AG04450 (cell line): Measurements from ENCODE around the gene GNPTAB. TPM values are rescaled to one million over a fixed set of nuclear protein-coding genes. Genes with fewer than 3 reads are reported as not detected.

Source experiments
- CTCF ChIA-PET: fragments of 300-600, 350-600 bp; formaldehyde crosslinking; extraction: SDS; loops from one replicate; lab custom pipeline; 2022; ENCODE audit warnings: antibody characterized with exemption, inconsistent platforms; lab: Charles Lee
- POLR2A ChIA-PET: fragments of 350-600 bp; formaldehyde crosslinking; extraction: SDS; loops from one replicate; lab custom pipeline; 2021; ENCODE audit warnings: antibody characterized with exemption, inconsistent platforms; lab: Yijun Ruan, JAX
- DNase-seq: peaks from one replicate; pipeline ENCODE4 v3.0.0-alpha.2; 2011; ENCODE audit warnings: low read depth, low spot score
- H3K27ac ChIP-seq: one replicate; pipeline ENCODE4 v1.5.1; 2012; ENCODE audit warnings: low read depth, low read length, control low read depth
- H3K27me3 ChIP-seq: one replicate; pipeline ENCODE4 v1.6.0; 2012; ENCODE audit warnings: low read length; ENCODE audit not compliant: control insufficient read depth, insufficient read depth
- H3K4me3 ChIP-seq: 2 replicates; pipeline ENCODE4 v1.5.1; 2011; ENCODE audit warnings: mild to moderate bottlenecking, low read depth, low read length, control low read depth
- H3K9me3 ChIP-seq: 2 replicates; pipeline ENCODE4 v1.5.1; 2012; ENCODE audit warnings: low read length; ENCODE audit not compliant: control insufficient read depth, insufficient read depth
- polyA plus RNA-seq: library from polyadenylated mRNA; depleted of rRNA; stranded (reverse); fragments of >200 nt; gene quantifications from 2 replicates; pipeline ENCODE4 v1.2.3, GENCODE V29; 2011
- TF ChIP-seq, protein P1 (sequence below): IDR thresholded peaks from 2 replicates; pipeline ENCODE4 v1.5.1; 2011; ENCODE audit warnings: low read depth, low read length, control low read depth, inconsistent platforms

GNPTAB gene
- polyA plus RNA-seq, 1 experiment: 34.3 TPM

- no peak overlapping the region for H3K4me3 ChIP-seq
- POLR2A ChIA-PET: interaction anchor here (0.6 kb wide), 1 partner anchor 32 kb away, joined by 3 read pairs; no protein-coding TSS in a partner anchor
Observed at GRCh38 chr12:101828463-101829196, 2.1 kb downstream of the GNPTAB start.

DNA sequence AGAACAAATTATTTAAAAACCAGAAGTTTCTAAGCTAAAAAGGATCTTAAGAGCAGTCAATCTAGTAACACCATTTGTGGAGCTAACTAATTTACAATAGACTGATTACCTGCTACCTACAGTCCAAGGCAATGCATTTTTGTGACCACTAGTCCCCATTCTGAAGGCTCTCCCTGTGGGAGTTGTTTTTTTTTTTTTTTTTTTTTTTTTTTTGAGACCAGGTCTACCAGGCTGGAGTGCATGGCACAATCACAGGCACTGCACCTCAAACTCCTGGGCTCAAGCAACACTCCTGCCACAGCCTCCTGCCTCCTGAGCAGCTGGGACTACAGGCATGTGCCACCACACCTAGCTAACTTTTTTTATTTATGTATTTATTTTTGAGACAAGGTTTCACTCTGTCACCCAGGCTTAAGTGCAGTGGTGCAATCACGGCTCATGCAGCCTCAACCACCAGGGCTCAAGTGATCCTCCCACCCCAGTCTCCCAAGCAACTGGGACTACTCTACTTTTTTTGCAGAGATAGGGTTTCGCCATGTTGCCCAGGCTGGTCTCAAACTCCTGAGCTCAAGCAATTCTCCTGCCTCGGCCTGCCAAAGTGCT is 3.9 kb downstream of the GNPTAB start:
- DNase-seq: no peak
- TF ChIP-seq, protein P1, sequence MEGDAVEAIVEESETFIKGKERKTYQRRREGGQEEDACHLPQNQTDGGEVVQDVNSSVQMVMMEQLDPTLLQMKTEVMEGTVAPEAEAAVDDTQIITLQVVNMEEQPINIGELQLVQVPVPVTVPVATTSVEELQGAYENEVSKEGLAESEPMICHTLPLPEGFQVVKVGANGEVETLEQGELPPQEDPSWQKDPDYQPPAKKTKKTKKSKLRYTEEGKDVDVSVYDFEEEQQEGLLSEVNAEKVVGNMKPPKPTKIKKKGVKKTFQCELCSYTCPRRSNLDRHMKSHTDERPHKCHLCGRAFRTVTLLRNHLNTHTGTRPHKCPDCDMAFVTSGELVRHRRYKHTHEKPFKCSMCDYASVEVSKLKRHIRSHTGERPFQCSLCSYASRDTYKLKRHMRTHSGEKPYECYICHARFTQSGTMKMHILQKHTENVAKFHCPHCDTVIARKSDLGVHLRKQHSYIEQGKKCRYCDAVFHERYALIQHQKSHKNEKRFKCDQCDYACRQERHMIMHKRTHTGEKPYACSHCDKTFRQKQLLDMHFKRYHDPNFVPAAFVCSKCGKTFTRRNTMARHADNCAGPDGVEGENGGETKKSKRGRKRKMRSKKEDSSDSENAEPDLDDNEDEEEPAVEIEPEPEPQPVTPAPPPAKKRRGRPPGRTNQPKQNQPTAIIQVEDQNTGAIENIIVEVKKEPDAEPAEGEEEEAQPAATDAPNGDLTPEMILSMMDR: no peak
- Histone ChIP-seq H3K4me3 (no peak overlapping the region), H3K27me3 (no peaks in the 10 kb centered on the region), H3K27ac (no peak overlapping the region), H3K9me3 (no peaks in the 10 kb centered on the region)
- CTCF ChIA-PET: interaction anchor here (0.5 to 10.5 kb wide), 7 partner anchors 13 to 67 kb away, joined by 3 to 124 read pairs (median 7); no protein-coding TSS in a partner anchor
- POLR2A ChIA-PET: no interaction called here

More at GRCh38 chr12:101828463-101829196, 2.1 kb downstream of the GNPTAB start:
- TF ChIP-seq, protein P1: no peak
- Histone ChIP-seq H3K27ac (no peak overlapping the region), H3K9me3 (no peaks in the 10 kb centered on the region), H3K27me3 (no peaks in the 10 kb centered on the region)
- no peak for DNase-seq
- CTCF ChIA-PET: interaction anchor here (0.7 to 10.5 kb wide), 7 partner anchors 12 to 70 kb away, joined by 3 to 124 read pairs (median 8); no protein-coding TSS in a partner anchor

DNA sequence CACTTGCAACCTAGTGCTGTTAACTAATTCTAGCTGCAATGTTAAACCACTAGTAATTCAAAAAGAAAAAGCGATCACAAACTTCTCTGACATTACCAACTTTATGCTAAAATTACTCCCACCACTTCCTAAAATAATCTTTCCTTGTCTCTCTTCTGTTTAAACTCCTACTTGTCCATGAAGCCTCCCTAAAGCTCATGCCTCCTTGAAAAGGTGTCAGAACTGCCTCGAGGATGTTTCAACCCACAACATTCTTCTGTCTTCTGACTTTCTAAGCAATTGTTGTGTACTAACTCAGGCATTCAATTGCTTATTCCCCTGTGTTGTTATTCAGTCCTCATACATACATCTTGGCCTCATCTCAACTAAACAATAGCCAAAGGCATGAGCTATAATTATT is 5.9 kb downstream of the GNPTAB start:
- ChIA-PET POLR2A (no interaction called here), CTCF (interaction anchor here (0.8 to 10.5 kb wide), 8 partner anchors 15 to 125 kb away, joined by 3 to 124 read pairs (median 6); no protein-coding TSS in a partner anchor)

GRCh38 chr12:101823891-101824290 is 6.9 kb downstream of the GNPTAB start:
- no peak for DNase-seq
- H3K4me3 ChIP-seq: no peak overlapping the region
- H3K27me3 ChIP-seq: no peaks in the 10 kb centered on the region
- ChIA-PET CTCF (interaction anchor here (0.8 to 10.5 kb wide), 8 partner anchors 11 to 124 kb away, joined by 3 to 124 read pairs (median 6); no protein-coding TSS in a partner anchor), POLR2A (no interaction called here)
- no peaks in the 10 kb centered on the region for H3K9me3 ChIP-seq
- TF ChIP-seq, protein P1: peak; percentile 6; the same call in 1 of the 2 replicates
- peak overlapping the region; percentile 12 for H3K27ac ChIP-seq

More for the DNA sequence above, 5.9 kb downstream of the GNPTAB start:
- Histone ChIP-seq H3K9me3 (no peaks in the 10 kb centered on the region), H3K4me3 (no peak overlapping the region), H3K27ac (no peak overlapping the region), H3K27me3 (no peaks in the 10 kb centered on the region)
- TF ChIP-seq, protein P1: no peak
- DNase-seq: no peak
